ENCODE measurements around the gene PNPLA5.

DNA sequence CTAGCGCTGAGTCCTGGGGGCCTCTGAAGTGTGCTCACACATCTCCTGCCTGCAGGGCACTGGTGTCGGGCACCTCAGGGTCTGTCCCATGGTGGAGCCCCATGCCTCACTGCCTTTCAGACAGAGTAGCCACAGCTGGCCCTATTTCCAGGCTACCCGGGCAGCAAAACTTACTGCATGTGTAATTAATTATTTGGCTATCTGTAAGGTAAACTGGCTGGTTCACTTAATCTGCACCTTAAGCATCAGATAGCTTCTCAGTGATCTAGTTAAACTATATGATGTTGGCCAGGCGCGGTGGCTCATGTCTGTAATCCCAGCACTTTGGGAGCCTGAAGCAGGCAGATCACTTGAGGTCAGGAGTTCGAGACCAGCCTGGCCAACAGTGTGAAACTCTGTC, 37.1 kb upstream of the PNPLA5 start:
- TF ChIP-seq, protein P1, sequence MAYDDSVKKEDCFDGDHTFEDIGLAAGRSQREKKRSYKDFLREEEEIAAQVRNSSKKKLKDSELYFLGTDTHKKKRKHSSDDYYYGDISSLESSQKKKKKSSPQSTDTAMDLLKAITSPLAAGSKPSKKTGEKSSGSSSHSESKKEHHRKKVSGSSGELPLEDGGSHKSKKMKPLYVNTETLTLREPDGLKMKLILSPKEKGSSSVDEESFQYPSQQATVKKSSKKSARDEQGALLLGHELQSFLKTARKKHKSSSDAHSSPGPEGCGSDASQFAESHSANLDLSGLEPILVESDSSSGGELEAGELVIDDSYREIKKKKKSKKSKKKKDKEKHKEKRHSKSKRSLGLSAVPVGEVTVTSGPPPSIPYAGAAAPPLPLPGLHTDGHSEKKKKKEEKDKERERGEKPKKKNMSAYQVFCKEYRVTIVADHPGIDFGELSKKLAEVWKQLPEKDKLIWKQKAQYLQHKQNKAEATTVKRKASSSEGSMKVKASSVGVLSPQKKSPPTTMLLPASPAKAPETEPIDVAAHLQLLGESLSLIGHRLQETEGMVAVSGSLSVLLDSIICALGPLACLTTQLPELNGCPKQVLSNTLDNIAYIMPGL (CRISPR knock-in tag; IDR thresholded peaks at IDR 0.05; ENCODE audit: borderline replicate concordance in 1 of 2, low read depth in 1 of 2) = no peak
- TF ChIP-seq ZNF564 (CRISPR knock-in tag; IDR thresholded peaks at IDR 0.05) (no peak), GATA4 (IDR thresholded peaks at IDR 0.05; ENCODE audit: borderline replicate concordance, low read depth) (no peak), MXD3 (CRISPR knock-in tag; IDR thresholded peaks at IDR 0.05) (no peak), GABPA (IDR thresholded peaks at IDR 0.05; ENCODE audit: low read depth, low read length) (no peak), GABPA (CRISPR knock-in tag; IDR thresholded peaks at IDR 0.05; ENCODE audit: low read depth) (no peak), NR1H2 (CRISPR knock-in tag; IDR thresholded peaks at IDR 0.05; ENCODE audit: borderline replicate concordance, low read depth) (no peak), FOSL2 (CRISPR knock-in tag; IDR thresholded peaks at IDR 0.05) (no peak)

All from HepG2 (cell line).